HG02870 (cell line): Measurements from ENCODE around the gene OBSCN.

Experiments
- ATAC-seq: cut with Tn5 transposase; IDR thresholded peaks from one replicate; pipeline ENCODE4 v1.9.1; 2021; ENCODE audit warnings: mild to moderate bottlenecking, moderate library complexity; ENCODE audit not compliant: unreplicated experiment

Gene OBSCN

DNA sequence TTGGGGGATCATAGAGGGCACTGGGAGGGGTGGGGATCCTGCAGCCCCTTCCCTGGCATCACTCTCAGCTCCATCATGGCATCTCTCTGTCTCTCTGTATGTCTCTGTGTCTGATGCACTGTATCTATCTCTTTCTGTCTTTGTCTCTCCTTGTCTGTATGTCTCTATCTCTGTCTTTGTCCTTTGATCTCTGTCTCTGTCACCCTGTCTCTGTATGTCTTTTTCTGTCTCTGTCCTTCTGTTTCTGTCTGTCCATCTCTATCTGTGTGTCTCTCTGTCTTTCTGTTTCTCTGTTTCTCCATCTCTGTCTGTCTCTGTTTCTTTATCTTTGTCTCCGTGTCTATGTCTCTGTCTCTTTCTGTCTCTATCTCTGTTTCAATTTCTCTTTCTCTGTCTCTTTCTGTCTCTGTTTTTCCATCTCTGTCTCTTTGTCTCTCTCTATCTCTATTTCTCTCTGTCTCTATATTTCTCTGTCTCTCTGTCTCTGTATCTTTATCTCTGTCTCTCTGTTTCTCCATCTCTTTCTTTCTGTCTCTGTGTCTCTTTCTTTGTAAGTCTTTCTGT lies 142.4 kb downstream of the OBSCN start:
- ATAC-seq: no peak

DNA sequence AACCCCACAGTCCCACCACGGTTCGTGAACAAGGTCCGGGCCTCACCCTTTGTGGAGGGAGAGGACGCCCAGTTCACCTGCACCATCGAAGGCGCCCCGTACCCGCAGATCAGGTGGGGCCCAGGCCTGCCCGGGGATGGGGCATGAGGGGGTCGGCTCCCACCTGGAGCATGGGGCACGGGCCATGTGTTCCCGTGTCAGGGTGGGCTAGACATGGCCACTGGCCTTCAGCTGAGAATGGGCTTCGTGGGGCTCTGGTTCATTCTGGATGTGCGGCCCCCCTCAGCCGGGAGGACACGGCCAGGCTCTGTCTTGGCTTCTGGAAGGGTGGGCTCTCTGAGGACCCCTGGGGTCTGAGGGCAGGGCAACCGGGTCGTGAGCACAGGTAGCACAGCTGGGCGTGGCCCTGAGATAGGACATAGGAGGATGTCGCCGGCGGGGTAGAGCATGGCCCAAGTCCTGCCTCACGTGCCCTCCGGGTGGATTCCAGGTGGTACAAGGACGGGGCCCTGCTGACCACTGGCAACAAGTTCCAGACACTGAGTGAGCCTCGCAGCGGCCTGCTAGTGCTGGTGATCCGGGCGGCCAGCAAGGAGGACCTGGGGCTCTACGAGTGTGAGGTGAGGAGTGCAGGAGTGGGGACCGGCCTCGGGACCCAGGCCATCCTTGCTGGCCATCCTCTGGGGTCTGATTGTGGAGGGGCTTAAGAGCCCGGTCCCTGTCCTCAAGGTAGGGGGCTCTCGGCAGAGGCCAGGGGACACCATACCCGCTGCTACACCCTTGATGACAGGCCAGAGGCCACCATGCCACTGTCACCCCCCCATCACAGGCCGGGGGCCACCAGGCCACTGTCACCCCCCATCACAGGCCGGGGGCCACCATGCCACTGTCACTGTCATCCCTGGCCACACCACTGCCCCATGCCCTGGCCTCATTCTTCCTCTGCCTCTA lies 143.3 kb downstream of the OBSCN start:
- ATAC-seq: no peak

DNA sequence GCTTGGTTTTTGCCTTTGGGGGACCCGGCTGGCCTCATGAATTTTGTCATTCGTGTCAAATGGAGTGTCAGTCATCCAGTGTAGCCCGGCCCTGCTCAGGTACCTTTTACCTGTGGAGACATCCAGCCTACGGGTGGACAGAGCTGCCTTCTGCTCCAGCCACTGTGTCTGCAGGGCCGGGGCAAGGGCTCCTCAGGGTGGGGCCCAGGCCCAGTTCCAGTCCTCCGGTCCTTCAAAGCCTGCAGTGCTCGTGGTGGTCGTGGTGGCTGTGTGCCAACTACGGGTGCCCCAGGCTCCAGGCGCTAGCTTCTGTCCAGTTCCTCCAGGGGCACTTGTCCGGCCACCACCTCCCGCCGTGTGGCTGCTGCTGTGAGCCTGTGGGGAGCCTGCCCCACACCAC lies 144.0 kb downstream of the OBSCN start:
- no peak for ATAC-seq

DNA sequence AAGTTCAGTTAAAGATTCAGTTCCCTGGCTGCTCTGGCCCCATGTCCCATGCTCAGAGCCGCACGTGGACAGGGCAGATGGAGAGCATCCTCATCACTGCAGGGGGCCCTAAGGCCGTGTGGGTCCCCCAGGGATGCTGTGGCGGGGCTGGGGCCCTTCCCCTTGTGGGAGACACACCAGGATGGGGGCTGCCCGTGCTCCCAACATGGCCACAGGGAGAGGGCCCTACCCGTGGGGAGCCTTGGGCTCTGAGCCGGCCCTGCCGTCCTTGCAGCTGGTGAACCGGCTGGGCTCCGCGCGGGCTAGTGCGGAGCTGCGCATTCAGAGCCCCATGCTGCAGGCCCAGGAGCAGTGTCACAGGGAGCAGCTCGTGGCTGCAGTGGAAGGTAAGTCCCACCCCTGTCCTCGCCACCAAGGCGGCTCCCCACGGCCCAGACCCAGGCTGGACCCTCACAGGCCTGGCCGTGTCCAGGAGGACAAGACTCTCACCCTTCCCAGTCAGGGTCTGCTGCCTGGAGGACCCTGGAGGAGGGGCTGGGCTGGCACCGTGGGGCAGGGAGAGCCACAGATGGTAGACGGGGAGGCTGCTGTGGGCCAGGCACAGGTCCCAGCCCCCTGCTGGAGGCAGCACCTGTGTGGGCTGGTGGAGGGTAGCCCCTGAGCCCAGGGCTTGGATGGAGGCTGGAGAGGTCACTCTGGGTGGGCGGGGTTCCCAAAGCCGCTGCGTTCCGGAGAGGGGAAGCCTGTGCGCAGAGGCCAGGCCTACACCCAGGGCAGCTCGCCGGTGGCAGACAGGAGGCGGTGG lies 145.0 kb downstream of the OBSCN start:
- ATAC-seq: no peak

DNA sequence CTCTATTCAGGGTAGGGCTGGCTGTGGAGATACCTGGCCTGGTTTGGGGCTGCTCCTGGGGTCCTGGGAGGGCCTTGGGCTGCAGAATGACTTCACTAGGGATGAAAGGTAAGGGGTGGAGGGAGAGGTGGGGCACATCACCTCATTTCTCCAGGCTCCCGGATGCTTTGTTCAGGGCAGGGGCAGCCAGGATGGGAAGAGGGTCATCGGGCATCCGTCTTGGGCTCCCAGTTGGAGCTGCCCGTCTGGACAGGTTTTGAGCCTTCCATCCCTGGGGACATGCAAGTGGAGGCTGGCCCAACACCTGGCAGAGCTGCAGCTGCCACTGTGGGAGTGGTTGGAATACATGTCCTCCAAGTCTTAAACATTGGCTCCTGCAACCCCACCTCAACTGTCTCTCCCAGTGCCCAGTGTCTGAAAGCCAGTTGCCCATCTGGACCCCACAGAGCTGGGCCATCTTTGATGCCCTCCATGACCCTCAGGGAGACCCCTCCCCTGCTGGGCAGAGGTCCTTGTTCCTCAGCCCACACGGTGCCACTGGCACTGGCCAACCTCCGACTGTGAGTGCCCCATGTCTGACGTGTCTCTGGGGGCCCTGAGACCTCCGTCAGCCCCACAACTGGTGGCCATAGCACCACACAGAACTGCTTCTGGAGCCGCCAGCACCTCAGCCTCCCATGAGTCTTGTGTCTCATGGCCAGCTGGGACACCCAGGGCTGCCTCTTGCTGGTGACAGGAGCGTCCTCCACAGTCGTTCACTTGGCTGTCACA lies 145.9 kb downstream of the OBSCN start:
- no peak for ATAC-seq

DNA sequence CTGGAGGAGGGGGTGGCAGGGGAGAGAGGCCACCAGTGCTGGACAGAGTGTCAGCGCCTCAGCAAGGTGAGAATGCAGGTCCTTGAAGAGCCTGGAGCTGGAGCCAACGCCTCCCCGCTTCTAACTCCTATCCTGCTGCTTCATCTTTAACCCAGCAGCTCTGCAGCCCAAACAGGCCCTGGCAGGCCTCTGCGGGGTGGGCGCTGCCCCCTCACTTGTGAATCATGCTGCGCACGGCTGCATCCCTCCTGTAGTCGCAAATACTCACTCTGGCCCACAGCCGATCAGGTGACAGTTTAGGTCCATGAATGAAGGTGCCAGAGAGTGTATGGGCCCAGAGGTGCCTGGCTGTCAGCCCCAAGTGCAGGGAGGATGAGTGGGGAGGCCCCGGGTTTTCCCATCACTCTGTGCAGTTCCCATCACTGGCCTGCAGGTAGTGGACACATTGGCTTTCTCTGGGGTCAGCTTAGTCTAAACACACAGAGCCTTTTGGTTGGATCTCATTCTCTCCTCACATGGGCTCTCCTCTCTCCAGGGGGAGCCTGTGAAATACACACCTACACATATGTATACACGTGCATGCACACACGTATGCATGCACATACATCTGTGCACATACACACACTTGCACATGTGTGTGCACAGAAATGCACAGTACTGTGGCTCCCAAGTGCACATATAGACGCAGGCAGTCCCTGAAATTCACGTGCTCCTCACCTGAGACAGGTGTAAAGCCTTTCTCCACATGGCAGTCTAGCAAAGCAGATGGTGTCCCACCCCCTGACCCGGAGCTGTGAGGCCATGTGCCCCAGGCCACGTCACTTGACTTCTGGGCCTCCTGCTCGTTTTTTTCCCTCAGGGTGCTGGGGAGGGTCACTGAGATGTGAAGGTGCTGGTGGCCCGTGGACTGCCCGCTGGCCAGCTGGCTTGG lies 146.8 kb downstream of the OBSCN start:
- ATAC-seq: no peak

DNA sequence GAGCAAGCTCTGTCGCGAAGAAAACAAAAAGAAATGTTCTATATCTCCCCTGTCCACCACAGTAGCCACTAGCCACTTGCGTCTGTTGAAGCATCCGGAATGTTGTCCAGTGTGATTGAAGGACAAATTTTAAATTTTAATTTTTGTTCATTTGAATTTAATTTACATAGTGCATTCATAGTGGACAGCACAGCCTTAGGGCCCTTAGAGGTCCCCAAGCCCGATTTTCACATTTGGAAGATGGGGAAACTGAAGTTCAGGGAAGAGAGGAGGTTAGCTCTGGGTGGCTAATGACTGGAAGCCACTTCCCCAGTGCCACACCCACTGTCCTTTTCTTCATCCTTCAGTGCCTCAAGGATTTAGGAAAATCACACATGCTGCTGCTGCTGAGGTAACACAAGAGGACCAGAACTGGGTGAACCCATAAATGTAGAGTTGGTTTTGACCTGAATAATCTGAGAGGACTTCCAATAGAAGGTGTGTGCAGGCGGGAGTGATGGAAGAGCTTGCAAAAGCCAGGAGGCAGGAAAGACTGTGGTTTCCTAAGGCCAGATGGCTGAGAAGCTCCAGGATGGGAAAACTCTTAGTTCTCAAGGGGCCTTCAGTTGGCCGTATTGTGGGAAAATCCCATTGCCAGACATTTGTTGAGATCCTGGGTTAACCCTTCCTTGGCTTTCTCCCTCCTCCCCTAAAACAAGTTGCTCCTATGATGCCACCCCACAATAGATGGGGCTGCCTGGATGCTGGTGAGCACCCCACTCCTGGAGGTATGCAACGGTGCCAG lies 149.2 kb downstream of the OBSCN start:
- no peak for ATAC-seq

DNA sequence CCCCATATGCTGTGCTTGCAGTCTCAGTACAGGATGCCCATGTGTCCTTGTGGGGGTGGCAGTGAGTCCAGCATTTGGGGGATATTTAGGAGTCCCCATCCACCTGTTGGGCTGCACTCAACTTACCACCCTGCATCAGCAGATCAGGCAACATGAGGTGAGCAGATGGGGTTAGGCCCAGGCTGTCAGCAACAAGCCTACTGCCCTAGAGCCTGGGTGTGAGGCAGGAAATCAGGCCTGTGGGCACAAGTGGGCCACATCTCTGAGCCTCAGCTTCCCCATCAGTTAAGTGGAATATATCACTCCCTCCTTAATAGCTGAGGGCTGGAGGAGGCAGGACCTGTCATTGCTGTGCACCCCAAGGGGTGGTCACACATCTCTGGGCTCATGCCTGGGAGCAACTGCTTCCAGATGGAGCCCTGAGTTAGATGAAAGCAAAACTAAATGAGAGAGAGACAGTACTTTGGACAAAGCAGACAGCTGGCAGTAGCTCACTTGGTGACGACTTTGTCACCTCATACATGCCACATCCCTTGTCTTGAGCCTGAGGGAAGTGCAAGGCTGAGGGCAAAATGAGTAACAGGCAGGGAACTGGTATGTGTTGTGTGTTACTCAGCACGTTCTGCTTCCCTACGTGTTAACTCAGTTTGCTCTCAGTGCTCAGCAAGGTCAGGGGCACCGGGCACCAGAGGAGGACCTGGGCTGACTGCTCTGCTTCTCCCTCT lies 150.4 kb downstream of the OBSCN start:
- no peak for ATAC-seq

DNA sequence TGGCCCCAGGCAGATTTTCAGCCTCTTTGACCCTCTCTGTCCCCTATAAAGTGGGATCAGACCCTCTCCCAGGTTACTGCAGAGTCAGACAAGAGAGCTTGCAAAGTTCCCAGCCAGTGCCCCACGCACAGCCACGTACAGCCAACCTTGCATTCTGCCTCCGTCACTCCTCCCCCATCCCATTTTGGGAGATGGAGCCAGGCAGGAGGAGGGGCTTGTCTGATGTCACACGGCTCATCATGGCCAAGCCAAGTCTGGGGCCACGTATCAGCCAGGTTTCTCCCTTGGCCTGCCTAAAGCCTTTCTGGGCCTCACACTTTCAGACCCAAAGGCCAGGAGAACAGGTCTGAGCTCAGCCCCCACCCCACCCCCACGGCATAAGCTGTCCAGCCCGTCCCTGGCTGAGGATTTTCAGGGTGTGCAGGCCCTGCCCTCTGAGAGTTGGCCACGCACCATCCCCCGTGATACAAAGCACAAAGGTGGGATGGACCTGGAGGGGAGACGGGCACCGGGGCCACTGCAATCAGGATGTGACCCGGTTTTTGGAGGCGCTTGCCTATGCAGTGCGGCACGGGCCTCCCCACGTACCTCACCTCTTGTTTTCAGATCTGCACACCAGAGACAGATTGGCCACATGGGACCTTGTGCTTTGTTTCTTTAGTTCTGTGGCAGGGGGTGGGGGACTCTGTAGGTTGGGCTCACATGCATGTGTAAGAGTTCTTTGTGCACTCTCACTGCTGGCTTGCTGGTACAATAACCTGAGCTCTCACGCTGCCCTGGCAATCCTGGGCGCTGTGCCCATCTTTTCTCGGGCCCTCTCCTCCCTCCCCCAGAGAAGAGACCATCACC lies 151.1 kb downstream of the OBSCN start:
- no peak for ATAC-seq

DNA sequence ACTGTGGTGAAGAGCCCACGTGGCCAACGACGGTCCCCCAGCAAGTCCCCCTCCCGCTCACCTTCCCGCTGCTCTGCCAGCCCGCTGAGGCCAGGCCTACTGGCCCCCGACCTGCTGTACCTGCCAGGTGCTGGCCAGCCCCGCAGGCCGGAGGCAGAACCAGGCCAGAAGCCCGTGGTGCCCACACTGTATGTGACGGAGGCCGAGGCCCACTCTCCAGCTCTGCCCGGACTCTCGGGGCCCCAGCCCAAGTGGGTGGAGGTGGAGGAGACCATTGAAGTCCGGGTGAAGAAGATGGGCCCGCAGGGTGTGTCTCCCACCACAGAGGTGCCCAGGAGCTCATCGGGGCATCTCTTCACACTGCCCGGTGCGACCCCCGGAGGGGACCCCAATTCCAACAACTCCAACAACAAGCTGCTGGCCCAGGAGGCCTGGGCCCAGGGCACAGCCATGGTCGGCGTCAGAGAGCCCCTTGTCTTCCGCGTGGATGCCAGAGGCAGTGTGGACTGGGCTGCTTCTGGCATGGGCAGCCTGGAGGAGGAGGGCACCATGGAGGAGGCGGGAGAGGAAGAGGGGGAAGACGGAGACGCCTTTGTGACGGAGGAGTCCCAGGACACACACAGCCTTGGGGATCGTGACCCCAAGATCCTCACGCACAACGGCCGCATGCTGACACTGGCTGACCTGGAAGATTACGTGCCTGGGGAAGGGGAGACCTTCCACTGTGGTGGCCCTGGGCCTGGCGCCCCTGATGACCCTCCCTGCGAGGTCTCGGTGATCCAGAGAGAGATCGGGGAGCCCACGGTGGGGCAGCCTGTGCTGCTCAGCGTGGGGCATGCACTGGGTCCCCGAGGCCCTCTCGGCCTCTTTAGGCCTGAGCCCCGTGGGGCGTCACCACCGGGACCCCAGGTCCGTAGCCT lies 152.0 kb downstream of the OBSCN start:
- no peak for ATAC-seq

DNA sequence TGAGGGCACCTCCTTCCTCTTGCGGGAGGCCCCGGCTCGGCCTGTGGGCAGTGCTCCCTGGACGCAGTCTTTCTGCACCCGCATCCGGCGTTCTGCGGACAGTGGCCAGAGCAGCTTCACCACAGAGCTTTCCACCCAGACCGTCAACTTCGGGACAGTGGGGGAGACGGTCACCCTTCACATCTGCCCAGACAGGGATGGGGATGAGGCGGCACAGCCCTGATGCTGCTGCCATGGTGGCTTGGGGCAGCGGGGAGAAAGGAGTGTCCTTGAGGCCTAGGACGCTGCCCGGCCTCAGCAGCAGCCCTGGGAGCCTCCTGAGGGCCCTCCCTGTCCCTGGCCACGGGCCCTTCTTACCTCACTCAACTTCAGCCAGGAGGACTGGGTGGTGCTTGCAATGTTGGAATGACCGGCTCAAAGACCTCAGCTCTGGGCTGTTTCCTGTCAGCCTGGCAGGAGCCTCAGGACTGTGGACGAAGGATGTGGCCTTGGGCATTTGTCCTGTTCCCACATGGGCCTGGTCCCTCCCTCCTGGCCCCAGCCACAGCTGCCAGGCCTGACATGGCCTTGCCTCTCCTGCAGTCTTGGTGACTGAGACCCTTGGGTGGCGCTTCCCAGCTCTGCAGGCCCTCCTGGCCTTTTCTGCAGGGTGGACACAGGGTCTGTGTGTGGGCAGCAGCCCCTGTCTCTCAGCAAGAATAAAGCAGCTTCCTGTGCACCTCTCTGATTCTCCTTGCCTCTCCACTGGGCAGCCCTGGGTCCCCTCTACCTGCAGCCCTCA lies 152.9 kb downstream of the OBSCN start:
- no peak for ATAC-seq

DNA sequence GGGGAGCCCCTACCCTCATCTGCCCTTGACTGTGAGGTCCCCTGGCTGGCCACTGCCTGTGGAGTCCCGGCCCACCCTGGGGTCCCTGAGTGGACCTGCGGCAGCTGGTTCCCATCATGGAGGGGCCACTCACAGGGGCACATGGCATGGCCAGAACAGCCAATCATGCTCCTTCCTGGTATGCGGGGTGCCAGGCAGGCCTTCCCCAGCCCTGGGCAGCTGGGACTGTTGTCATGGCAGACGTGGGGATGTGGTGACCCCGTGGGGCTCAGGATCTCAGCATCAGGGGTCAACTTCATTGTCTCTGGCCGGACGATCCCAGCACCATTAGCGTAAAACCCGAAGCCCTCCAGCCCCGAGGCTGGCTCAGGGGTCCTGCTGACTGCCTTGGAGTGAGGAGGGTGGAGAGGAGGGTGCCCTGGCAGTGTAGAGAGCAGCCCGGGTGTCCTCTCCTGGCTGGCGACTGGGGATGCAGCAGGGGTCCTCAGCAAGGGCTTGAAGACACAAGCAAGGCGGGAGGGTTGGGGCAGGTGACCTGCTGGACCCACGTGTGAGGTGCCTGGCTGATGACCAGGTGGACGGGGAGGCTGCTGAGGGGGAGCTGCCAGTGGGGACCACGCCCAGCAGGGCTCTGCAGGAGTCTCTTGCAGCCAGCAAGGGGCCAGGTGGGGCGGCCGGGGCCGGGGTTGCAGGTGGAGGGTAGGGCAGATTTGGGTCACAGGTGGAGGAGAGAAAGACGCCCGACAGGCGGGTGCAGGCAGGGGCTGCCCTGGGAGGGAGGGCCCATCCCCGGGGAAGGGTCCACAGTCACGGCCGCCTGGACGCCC lies 153.7 kb downstream of the OBSCN start:
- ATAC-seq: no peak

DNA sequence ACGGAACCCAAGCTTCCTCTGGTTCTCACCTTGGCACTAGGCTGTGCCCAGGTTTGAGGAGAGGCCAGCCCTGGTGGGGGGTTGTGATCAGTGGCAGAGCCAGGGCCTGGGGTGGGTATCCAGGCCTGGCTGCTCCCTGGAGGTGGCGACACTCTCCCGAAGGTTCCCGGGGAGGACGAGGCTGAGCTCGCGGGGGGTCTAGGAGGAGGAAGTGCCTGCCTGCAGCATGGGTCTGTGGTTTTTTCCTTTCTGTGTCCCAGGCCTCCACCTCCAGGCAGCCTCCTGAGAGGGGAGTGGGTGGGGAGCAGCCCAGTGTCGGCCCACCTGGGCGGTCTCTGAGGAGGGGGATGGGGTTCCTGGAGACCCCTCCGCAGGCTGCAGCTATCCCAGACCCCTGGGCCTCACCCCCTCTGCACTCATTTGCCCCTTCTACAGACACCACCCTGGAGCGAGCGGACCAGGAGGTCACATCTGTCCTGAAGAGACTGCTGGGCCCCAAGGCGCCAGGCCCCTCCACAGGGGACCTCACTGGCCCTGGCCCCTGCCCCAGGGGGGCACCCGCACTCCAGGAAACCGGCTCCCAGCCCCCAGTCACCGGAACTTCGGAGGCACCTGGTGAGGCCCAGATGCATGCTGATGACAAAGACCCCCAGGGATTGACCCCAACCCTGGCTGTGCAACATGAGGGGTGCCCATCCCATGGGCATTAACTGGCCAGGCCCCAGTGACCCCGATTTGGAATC lies 154.5 kb downstream of the OBSCN start:
- no peak for ATAC-seq

DNA sequence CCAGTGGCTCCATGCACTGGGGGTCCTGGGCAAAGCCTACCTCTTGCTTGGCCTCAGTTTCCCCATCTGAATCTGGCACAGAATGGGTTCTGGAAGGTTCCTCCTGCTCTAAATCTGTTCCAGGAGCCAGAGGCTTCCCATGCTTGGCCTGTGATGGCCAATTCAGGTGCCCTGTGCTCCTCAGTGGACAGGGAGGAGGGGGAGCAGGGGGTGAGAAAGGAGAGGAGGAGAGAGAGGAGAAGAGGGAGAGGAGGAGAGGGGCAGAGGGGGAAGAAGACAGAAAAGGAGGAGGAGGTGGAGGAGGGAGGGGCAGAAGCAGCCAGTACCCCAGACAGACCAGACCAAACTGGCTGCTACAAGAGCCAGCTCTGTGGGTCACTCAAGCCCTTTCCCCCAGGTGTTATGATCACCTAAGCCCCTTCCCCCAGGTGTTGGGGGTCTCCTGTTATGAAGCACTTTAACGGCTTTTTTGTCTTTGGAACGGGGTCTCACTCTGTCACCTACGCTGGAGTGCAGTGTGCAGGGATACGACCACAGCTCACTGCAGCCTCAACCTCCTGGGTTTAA lies 155.1 kb downstream of the OBSCN start:
- no peak for ATAC-seq
